ENCODE results near the gene SUPT3H. TPM values are rescaled to one million over a fixed set of nuclear protein-coding genes. Genes with fewer than 3 reads are reported as not detected.
"Not testable (repeated sequence)": the region's sequence is repeated elsewhere in the genome, so short reads cannot be mapped to it uniquely, and the experiment has no call there.

SUPT3H gene
- total RNA-seq, 4 donors from 2014 or later = 1.1 to 4.7 (median 3.7) TPM

DNA sequence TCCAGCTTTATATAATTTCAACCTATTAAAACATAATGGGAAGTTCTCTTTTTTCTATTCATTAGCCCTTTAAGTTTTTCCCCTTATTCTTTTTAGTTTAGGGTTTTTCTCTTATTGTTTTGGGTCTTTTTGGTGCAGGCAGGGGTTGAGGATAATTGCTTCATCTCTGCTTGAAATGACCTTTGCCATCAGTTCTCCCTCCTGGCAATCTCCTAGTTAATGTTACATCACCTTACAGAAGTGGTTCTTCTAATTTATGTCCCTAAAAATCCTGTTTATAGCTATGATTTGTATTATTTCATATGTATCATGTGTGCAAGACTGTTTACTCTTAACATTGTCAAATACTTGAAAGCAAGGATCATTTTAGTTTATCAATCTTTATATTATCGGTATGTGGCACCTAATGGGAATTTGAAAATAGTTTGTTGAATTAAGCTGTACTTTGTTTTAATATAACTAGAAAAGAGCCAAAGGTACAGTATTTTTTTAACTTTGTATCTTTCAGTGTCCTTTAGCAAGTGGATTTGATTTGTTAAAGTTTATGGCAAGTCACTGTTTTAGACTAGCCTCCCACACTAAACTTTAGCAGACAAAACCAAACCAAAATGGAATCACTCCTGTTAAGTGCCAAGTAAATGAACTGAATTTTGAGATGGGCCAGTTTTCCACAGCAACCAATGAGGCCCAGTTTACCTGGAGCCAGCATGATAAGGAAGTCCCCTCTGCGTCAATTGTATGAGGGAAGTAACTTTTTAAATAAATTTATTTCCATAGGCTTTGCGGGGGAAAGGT, 76.2 kb downstream of the SUPT3H start:
- no peak for DNase-seq (ENCODE audit: low spot score in 2 of 2)
- Histone ChIP-seq H3K4me3 (no peak overlapping the region), H3K27ac (no peak overlapping the region), H3K4me1 (no peaks in the 10 kb centered on the region), H3K27me3 (no peaks in the 10 kb centered on the region), H3K36me3 (no peaks in the 10 kb centered on the region), H3K9me3 (no peaks in the 10 kb centered on the region)
- WGBS = 66% methylated on average over 3 of the region's 3 CpGs
- TF ChIP-seq, protein P1, sequence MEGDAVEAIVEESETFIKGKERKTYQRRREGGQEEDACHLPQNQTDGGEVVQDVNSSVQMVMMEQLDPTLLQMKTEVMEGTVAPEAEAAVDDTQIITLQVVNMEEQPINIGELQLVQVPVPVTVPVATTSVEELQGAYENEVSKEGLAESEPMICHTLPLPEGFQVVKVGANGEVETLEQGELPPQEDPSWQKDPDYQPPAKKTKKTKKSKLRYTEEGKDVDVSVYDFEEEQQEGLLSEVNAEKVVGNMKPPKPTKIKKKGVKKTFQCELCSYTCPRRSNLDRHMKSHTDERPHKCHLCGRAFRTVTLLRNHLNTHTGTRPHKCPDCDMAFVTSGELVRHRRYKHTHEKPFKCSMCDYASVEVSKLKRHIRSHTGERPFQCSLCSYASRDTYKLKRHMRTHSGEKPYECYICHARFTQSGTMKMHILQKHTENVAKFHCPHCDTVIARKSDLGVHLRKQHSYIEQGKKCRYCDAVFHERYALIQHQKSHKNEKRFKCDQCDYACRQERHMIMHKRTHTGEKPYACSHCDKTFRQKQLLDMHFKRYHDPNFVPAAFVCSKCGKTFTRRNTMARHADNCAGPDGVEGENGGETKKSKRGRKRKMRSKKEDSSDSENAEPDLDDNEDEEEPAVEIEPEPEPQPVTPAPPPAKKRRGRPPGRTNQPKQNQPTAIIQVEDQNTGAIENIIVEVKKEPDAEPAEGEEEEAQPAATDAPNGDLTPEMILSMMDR (IDR thresholded peaks at IDR 0.05) = no peak
- TF ChIP-seq POLR2A (IDR thresholded peaks at IDR 0.05) (no peak), EP300 (IDR thresholded peaks at IDR 0.05) (no peak), POLR2AphosphoS5 (IDR thresholded peaks at IDR 0.05) (no peak)

DNA sequence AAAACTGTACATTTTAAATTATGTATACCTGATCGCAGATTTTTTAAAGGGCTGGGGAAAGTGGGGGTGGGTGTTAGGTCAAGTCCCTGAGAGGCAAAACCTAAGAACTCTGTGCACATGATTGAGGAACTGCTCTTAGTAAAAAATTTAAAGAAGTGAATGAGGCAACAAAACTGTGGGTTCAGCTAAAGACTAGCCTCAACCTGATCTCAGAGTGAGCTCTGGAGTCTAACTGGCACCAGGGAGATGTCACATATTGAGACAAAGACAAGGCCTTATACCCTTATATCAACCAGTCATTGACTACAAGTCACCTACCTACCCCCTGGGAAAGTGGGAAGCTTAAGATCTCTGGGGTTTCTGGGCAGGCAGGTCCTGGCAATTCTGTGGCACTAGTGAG, 77.0 kb downstream of the SUPT3H start:
- H3K4me3 ChIP-seq = no peak overlapping the region
- no peaks in the 10 kb centered on the region for H3K27me3 ChIP-seq
- H3K9me3 ChIP-seq = no peaks in the 10 kb centered on the region
- H3K4me1 ChIP-seq = no peaks in the 10 kb centered on the region
- no peak for DNase-seq (ENCODE audit: low spot score in 2 of 2)
- TF ChIP-seq, protein P1 (IDR thresholded peaks at IDR 0.05) = no peak
- TF ChIP-seq POLR2AphosphoS5 (IDR thresholded peaks at IDR 0.05) = no peak
- TF ChIP-seq EP300 (IDR thresholded peaks at IDR 0.05) = no peak
- no peak for TF ChIP-seq POLR2A (IDR thresholded peaks at IDR 0.05)
- H3K27ac ChIP-seq = no peak overlapping the region
- 100% methylated on average over 1 of the region's 1 CpG for whole genome bisulfite sequencing
- no peaks in the 10 kb centered on the region for H3K36me3 ChIP-seq

GRCh38 chr6:45299096-45299581, 78.6 kb downstream of the SUPT3H start:
- TF ChIP-seq, protein P1 (IDR thresholded peaks at IDR 0.05) = no peak
- TF ChIP-seq POLR2AphosphoS5 (IDR thresholded peaks at IDR 0.05) = no peak
- no peak for TF ChIP-seq POLR2A (IDR thresholded peaks at IDR 0.05)
- no peak for TF ChIP-seq EP300 (IDR thresholded peaks at IDR 0.05)
- DNase-seq (ENCODE audit: low spot score in 2 of 2) = no peak
- 97% methylated on average over 3 of the region's 3 CpGs for WGBS
- H3K9me3 ChIP-seq = no peaks in the 10 kb centered on the region
- no peak overlapping the region for H3K27ac ChIP-seq
- no peaks in the 10 kb centered on the region for H3K4me1 ChIP-seq
- no peak overlapping the region for H3K4me3 ChIP-seq
- H3K36me3 ChIP-seq = no peaks in the 10 kb centered on the region
- H3K27me3 ChIP-seq = no peaks in the 10 kb centered on the region

DNA sequence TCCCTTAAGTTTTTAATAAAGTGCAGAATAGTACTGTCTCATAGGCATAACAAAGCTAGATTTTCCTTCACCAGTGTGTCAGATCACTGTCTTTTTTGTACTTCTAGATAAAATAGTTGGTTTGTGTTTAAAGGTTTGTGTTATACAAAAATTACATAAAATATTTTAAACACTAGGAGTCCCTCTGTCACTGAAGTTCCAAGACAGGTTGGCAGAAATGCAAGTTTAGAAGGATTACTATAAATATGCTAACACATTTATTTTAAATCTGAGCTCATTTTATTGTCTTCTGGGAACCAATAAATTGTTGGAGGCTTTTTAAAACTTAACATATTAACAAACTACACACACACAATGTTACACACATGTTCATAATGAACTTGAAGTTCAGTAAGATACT, 80.4 kb downstream of the SUPT3H start:
- Histone ChIP-seq H3K9me3 (no peaks in the 10 kb centered on the region), H3K36me3 (no peaks in the 10 kb centered on the region), H3K4me3 (no peak overlapping the region), H3K27ac (no peak overlapping the region), H3K4me1 (no peaks in the 10 kb centered on the region), H3K27me3 (no peaks in the 10 kb centered on the region)
- no peak for DNase-seq (ENCODE audit: low spot score in 2 of 2)
- TF ChIP-seq, protein P1 (IDR thresholded peaks at IDR 0.05) = no peak
- TF ChIP-seq POLR2AphosphoS5 (IDR thresholded peaks at IDR 0.05) (no peak), POLR2A (IDR thresholded peaks at IDR 0.05) (no peak), EP300 (IDR thresholded peaks at IDR 0.05) (no peak)

DNA sequence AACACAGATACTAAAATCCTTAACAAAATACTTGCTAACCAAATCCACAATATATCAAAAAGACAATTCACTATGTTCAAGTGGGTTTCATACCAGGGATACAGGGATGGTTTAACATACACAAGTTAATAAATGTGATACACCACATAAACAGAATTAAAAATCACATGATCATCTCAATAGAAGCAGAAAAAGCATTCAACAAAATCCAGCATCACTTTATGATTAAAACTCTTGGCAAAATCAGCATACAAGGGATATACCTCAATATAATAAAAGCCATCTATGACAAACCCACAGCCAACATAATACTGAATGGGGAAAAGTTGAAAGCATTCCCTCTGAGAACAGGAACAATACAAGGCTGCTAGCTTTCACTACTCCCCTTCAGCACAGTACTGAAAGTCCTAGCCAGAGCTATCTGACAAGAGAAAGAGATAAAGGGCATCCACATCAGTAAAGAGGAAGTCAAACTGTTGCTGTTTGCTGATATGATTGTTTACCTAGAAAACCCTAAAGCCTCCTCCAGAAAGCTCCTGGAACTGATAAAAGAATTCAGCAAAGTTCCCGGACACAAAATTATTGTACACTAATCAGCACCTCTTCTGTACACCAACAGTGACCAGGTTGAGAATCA, 83.6 kb downstream of the SUPT3H start:
- H3K4me3 ChIP-seq; H3K27ac ChIP-seq; H3K9me3 ChIP-seq; H3K4me1 ChIP-seq; H3K36me3 ChIP-seq; DNase-seq (ENCODE audit: low spot score in 2 of 2); H3K27me3 ChIP-seq: not testable (repeated sequence)
- 89% methylated on average over 1 of the region's 1 CpG for WGBS
